RWPE2 (cell line): ENCODE measurements around the gene NFKB1.

ENCODE experiments used
- ATAC-seq: fragments of 200-7000 bp; cut with Tn5 transposase; 3 replicates; pipeline ENCODE4 v1.9.1; 2021; ENCODE audit warnings: low read depth
- DNase-seq: peaks from one replicate; pipeline ENCODE4 v3.0.0-alpha.2; 2020; ENCODE audit warnings: low spot score
- H3K27ac ChIP-seq: fragments of 450-650 bp; 2 replicates; pipeline ENCODE4 v1.5.1; 2017; ENCODE audit warnings: mild to moderate bottlenecking; ENCODE audit not compliant: poor library complexity, severe bottlenecking
- H3K27me3 ChIP-seq: fragments of 250-450 bp; sonication (Bioruptor Pico); 2 replicates; pipeline ENCODE4 v1.5.1; 2021; ENCODE audit warnings: mild to moderate bottlenecking, moderate library complexity; ENCODE audit not compliant: insufficient read depth, poor library complexity, severe bottlenecking
- H3K36me3 ChIP-seq: fragments of 250-450 bp; sonication (Bioruptor Pico); 2 replicates; pipeline ENCODE4 v1.5.1; 2020; ENCODE audit warnings: low read depth, mild to moderate bottlenecking, moderate library complexity
- H3K4me1 ChIP-seq: fragments of 250-450 bp; sonication (Bioruptor Pico); 2 replicates; pipeline ENCODE4 v1.5.1; 2021; ENCODE audit warnings: mild to moderate bottlenecking, moderate library complexity; ENCODE audit not compliant: insufficient read depth, poor library complexity, severe bottlenecking
- H3K4me3 ChIP-seq: fragments of 250-450 bp; sonication (Bioruptor Pico); 2 replicates; pipeline ENCODE4 v1.5.1; 2021; ENCODE audit warnings: mild to moderate bottlenecking, moderate library complexity; ENCODE audit not compliant: severe bottlenecking
- H3K9me3 ChIP-seq: fragments of 250-450 bp; sonication (Bioruptor Pico); 2 replicates; pipeline ENCODE4 v1.5.1; 2021; ENCODE audit warnings: mild to moderate bottlenecking, moderate library complexity; ENCODE audit not compliant: severe bottlenecking
- TF ChIP-seq, protein P1 (sequence below): fragments of 450-650 bp; IDR thresholded peaks from one replicate; pipeline ENCODE4 v1.5.1; 2017; ENCODE audit warnings: mild to moderate bottlenecking, moderate library complexity; ENCODE audit not compliant: poor library complexity, severe bottlenecking

The NFKB1 gene

GRCh38 chr4:102596532-102596931 is 95.4 kb downstream of the NFKB1 start:
- Histone ChIP-seq H3K4me3 (no peak overlapping the region), H3K27me3 (no peaks in the 10 kb centered on the region), H3K9me3 (no peaks in the 10 kb centered on the region), H3K36me3 (peaks cover 51% of the 10 kb centered on the region), H3K4me1 (peaks cover 25% of the 10 kb centered on the region), H3K27ac (no peak overlapping the region)
- TF ChIP-seq, protein P1, sequence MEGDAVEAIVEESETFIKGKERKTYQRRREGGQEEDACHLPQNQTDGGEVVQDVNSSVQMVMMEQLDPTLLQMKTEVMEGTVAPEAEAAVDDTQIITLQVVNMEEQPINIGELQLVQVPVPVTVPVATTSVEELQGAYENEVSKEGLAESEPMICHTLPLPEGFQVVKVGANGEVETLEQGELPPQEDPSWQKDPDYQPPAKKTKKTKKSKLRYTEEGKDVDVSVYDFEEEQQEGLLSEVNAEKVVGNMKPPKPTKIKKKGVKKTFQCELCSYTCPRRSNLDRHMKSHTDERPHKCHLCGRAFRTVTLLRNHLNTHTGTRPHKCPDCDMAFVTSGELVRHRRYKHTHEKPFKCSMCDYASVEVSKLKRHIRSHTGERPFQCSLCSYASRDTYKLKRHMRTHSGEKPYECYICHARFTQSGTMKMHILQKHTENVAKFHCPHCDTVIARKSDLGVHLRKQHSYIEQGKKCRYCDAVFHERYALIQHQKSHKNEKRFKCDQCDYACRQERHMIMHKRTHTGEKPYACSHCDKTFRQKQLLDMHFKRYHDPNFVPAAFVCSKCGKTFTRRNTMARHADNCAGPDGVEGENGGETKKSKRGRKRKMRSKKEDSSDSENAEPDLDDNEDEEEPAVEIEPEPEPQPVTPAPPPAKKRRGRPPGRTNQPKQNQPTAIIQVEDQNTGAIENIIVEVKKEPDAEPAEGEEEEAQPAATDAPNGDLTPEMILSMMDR, result no peak
- ATAC-seq (no peak), DNase-seq (no peak)

- Histone ChIP-seq H3K4me3 (no peak overlapping the region), H3K27ac (no peak overlapping the region), H3K27me3 (no peaks in the 10 kb centered on the region), H3K4me1 (peaks cover 25% of the 10 kb centered on the region), H3K36me3 (peaks cover 51% of the 10 kb centered on the region), H3K9me3 (no peaks in the 10 kb centered on the region)
- ATAC-seq (no peak), DNase-seq (no peak)
- TF ChIP-seq, protein P1, result no peak
Measured at GRCh38 chr4:102598086-102598761, 97.1 kb downstream of the NFKB1 start.

GRCh38 chr4:102598762-102599374 is 97.7 kb downstream of the NFKB1 start:
- Histone ChIP-seq H3K27ac (no peak overlapping the region), H3K9me3 (no peaks in the 10 kb centered on the region), H3K27me3 (no peaks in the 10 kb centered on the region), H3K36me3 (peaks cover 55% of the 10 kb centered on the region), H3K4me3 (no peak overlapping the region), H3K4me1 (peaks cover 20% of the 10 kb centered on the region)
- DNase-seq (no peak), ATAC-seq (no peak)
- TF ChIP-seq, protein P1, result no peak

DNA sequence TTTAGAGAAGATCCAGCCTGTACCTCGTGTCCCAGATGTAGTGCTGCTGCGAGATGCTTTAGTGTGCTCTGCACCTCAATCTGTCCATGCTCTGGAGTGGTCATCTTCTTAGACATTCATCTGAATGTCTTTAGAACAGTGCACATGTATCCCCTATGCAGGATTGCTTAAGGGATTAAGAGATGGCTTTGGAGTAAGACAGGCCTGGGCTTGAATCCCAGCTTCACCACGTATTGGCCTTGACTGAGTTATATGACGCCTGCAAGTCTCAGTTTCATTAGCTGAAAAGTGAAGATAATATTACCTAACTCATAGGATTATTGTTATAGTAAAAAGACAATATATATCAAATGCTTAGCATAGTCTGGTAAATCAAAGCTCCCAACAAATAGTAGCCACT is 98.3 kb downstream of the NFKB1 start:
- Histone ChIP-seq H3K9me3 (no peaks in the 10 kb centered on the region), H3K27me3 (no peaks in the 10 kb centered on the region), H3K4me1 (peaks cover 15% of the 10 kb centered on the region), H3K4me3 (no peak overlapping the region), H3K27ac (no peak overlapping the region), H3K36me3 (peaks cover 60% of the 10 kb centered on the region)
- TF ChIP-seq, protein P1, result no peak
- peak; percentile 62; the same call in 2 of the 3 replicates for ATAC-seq
- DNase-seq, result no peak

GRCh38 chr4:102599886-102600285 is 98.7 kb downstream of the NFKB1 start:
- no peak for DNase-seq
- no peak overlapping the region for H3K27ac ChIP-seq
- TF ChIP-seq, protein P1, result no peak
- no peaks in the 10 kb centered on the region for H3K27me3 ChIP-seq
- H3K4me3 ChIP-seq, result no peak overlapping the region
- peak; percentile 42; the same call in 1 of the 3 replicates for ATAC-seq
- no peaks in the 10 kb centered on the region for H3K9me3 ChIP-seq
- H3K4me1 ChIP-seq, result peaks cover 15% of the 10 kb centered on the region
- peaks cover 59% of the 10 kb centered on the region for H3K36me3 ChIP-seq
